Measurements from ENCODE around the gene MS4A13.

Gene MS4A13, protein sequence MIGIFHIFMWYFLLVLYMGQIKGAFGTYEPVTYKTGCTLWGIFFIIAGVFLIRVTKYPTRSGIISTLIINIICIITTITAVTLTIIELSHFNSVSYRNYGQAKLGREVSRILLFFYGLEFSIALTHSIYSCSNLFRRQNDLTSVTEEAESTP

DNA sequence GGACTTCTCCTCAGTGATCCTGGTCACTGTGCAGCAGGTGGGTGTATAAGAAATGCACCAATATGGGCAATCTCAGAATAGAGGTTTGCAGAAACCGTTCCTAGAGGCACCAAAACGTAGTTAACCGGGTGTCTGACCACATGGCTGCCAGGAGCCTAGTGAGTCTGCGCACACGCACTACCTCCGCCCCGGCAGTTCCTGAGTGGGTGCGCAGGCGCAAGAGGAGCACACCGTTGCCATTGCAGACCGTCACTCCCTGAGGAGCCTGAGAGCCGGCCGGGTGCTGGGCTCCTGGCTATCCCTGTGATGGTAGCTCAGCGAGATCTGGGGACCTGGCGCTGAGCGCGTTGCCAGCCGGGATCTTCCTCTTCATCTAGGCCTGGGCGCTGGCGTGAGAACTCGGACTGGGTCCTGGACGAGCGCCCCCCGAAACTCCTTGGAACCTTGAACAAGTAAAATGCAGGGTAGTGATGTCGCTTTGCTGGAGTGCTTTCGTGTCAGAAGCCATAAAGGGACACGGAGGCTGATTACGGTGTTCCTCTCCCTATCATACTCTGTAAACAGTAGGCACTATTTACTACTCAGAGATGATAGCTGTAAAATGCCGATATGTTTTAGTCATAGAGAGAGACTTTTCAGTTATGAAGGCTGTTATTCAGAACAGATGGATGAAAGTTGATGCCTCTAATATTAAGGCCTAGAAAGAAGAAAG is at the start of gene MS4A13:
Gene MS4A13, plus strand, starts transcription at position 249 of the 712 bp plus-strand sequence. CDS start 2,692 bp downstream, outside the sequence.
- TF ChIP-seq, protein P1, sequence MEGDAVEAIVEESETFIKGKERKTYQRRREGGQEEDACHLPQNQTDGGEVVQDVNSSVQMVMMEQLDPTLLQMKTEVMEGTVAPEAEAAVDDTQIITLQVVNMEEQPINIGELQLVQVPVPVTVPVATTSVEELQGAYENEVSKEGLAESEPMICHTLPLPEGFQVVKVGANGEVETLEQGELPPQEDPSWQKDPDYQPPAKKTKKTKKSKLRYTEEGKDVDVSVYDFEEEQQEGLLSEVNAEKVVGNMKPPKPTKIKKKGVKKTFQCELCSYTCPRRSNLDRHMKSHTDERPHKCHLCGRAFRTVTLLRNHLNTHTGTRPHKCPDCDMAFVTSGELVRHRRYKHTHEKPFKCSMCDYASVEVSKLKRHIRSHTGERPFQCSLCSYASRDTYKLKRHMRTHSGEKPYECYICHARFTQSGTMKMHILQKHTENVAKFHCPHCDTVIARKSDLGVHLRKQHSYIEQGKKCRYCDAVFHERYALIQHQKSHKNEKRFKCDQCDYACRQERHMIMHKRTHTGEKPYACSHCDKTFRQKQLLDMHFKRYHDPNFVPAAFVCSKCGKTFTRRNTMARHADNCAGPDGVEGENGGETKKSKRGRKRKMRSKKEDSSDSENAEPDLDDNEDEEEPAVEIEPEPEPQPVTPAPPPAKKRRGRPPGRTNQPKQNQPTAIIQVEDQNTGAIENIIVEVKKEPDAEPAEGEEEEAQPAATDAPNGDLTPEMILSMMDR (conservative IDR thresholded peaks at IDR 0.05; ENCODE audit: control insufficient read depth, insufficient read depth, low read depth, low read length), result no peak
- H3K4me3 ChIP-seq (ENCODE audit: control insufficient read depth, low read depth, low read length), result no peak within 1 kb of the TSS
- DNase-seq (ENCODE audit: low read depth), result no peak

DNA sequence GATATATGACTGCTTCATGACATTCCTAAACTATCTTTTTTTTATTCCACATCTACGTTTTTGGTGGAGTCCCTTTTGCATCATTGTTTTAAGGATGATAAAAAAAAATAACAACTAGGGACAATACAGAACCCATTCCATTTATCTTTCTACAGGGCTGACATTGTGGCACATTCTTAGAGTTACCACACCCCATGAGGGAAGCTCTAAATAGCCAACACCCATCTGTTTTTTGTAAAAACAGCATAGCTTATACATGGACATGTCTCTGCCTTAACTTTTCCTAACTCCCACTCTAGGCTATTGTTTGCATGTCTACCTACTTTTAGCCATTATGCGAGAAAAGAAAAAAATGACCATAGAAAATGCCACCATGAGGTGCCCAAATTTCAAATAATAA is 46.4 kb upstream of the MS4A13 start:
- no peak overlapping the region for H3K4me3 ChIP-seq (ENCODE audit: control insufficient read depth, low read depth, low read length)
- no peak for DNase-seq (ENCODE audit: low read depth)
- TF ChIP-seq, protein P1 (conservative IDR thresholded peaks at IDR 0.05; ENCODE audit: control insufficient read depth, insufficient read depth, low read depth, low read length), result no peak

DNA sequence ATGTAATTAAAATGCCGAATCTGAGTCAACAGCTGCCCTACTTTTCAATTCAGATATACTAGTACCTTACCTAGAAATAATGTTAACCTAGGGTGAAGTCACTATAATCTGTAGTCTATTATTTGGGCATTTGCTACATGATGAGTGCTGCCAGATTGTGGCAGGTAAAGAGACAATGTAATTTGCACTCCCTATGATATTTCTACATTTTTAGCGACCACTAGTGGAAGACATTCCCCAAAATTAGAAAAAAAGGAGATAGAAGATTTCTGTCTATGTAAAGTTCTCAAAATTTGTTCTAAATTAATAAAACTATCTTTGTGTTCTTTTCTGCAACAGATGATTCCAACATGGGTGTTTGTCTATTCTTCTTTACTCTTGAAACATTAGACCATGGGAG is 45.5 kb upstream of the MS4A13 start:
- H3K4me3 ChIP-seq (ENCODE audit: control insufficient read depth, low read depth, low read length), result no peak overlapping the region
- DNase-seq (ENCODE audit: low read depth), result no peak
- TF ChIP-seq, protein P1 (conservative IDR thresholded peaks at IDR 0.05; ENCODE audit: control insufficient read depth, insufficient read depth, low read depth, low read length), result no peak

DNA sequence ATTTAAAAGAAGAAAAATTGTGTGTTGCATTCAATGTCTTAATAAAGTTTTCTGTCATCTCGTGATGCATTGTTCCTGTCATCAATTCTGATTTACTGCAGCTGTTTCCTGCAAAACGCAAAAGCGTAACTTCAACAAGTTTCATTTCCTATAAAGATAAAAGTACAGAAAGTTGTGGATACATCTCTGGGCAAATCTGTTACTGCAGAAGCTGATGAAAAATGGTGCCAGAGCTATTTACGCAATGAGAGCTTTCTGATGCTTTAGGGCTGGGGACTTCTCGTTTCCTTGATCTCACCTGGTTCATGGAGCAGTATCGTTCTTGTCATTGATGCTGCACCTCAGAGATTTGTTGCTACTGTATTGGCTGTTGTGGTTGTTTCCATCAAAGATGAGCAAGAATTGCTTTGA is 38.2 kb upstream of the MS4A13 start:
- TF ChIP-seq, protein P1 (conservative IDR thresholded peaks at IDR 0.05; ENCODE audit: control insufficient read depth, insufficient read depth, low read depth, low read length), result no peak
- no peak for DNase-seq (ENCODE audit: low read depth)
- H3K4me3 ChIP-seq (ENCODE audit: control insufficient read depth, low read depth, low read length), result no peak overlapping the region

DNA sequence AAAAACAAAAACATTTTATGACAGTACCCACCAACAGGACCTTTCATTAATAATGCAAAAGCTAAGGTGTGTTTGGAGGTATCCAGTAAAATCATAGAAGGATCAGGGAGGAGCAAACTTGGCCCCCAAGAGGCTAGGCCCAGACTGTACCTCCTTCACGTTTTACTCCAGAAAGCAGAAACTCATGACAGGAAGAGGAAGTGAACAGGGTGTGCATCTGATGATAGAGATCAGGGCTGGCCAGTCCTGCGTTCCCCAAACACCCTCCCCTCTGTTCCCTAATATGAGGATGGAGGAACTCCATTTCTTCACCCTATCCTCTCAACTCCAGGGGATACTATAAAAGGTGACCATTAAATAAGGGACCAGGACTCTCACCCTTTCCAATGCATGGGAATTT is 32.8 kb upstream of the MS4A13 start:
- no peak for DNase-seq (ENCODE audit: low read depth)
- no peak overlapping the region for H3K4me3 ChIP-seq (ENCODE audit: control insufficient read depth, low read depth, low read length)
- TF ChIP-seq, protein P1 (conservative IDR thresholded peaks at IDR 0.05; ENCODE audit: control insufficient read depth, insufficient read depth, low read depth, low read length), result no peak

DNA sequence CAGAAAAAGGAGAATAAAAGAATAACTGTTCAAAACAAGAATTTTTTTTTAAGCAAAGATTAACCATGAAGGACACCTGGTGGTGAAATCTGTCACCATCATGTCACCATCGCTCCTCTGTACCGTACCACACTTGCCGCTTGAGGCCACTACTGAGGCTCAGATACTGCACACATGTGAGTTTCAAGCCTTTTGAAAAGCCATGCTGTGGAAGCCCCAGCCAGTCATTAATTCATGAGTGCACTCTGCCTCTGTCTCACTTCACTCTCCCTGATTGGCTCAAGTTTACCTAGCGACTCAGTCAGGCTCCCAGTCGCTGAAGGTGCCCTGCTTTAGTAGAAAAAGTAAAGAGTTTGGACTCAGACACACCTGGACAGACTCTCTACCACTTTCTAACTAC is 29.2 kb upstream of the MS4A13 start:
- TF ChIP-seq, protein P1 (conservative IDR thresholded peaks at IDR 0.05; ENCODE audit: control insufficient read depth, insufficient read depth, low read depth, low read length), result no peak
- no peak for DNase-seq (ENCODE audit: low read depth)
- no peak overlapping the region for H3K4me3 ChIP-seq (ENCODE audit: control insufficient read depth, low read depth, low read length)

Measured in fibroblast of mammary gland (primary cell).